ENCODE measurements around the gene STK32B. TPM values are rescaled to one million over a fixed set of nuclear protein-coding genes. Genes with fewer than 3 reads are reported as not detected.
"Not testable (repeated sequence)": the region's sequence is repeated elsewhere in the genome, so short reads cannot be mapped to it uniquely, and the experiment has no call there.

Gene STK32B
- 1 to 10 TPM in 1 of 2 donors, under 1 TPM in 1; 0.90 to 1.9 TPM for total RNA-seq
- polyA plus RNA-seq (ENCODE audit: insufficient read length in 6 of 6): 1 to 10 TPM; 2.8 to 5.1 (median 3.8) TPM
- long read RNA-seq, donor 1: 0 reads
- long read RNA-seq, donor 2: 0 reads
- long read RNA-seq, donor 3, partial matches to known transcripts: 0 of 1 reads
- long read RNA-seq, donor 3, other reads (novel, unspliced or antisense): 0 of 1 reads
- long read RNA-seq, donor 4: 0 reads
- long read RNA-seq, donor 5: 0 reads
- long read RNA-seq, donor 6: 0 reads
- long read RNA-seq, donor 7: 0 reads
- long read RNA-seq, donor 8, partial matches to known transcripts: 0 of 1 reads
- long read RNA-seq, donor 8, other reads (novel, unspliced or antisense): 0 of 1 reads
- long read RNA-seq, donor 9: 0 reads
- long read RNA-seq, donor 10, partial matches to known transcripts: 0 of 1 reads
- long read RNA-seq, donor 10, other reads (novel, unspliced or antisense): 0 of 1 reads
- long read RNA-seq, donor 11, transcript STK32B-201 (12 exons, 3,582 nt): major isoform, 5 of 6 reads
- long read RNA-seq, donor 11, partial matches to known transcripts: 0 of 6 reads
- long read RNA-seq, donor 11, other reads (novel, unspliced or antisense): 0 of 6 reads
- long read RNA-seq, donor 12: 0 reads

DNA sequence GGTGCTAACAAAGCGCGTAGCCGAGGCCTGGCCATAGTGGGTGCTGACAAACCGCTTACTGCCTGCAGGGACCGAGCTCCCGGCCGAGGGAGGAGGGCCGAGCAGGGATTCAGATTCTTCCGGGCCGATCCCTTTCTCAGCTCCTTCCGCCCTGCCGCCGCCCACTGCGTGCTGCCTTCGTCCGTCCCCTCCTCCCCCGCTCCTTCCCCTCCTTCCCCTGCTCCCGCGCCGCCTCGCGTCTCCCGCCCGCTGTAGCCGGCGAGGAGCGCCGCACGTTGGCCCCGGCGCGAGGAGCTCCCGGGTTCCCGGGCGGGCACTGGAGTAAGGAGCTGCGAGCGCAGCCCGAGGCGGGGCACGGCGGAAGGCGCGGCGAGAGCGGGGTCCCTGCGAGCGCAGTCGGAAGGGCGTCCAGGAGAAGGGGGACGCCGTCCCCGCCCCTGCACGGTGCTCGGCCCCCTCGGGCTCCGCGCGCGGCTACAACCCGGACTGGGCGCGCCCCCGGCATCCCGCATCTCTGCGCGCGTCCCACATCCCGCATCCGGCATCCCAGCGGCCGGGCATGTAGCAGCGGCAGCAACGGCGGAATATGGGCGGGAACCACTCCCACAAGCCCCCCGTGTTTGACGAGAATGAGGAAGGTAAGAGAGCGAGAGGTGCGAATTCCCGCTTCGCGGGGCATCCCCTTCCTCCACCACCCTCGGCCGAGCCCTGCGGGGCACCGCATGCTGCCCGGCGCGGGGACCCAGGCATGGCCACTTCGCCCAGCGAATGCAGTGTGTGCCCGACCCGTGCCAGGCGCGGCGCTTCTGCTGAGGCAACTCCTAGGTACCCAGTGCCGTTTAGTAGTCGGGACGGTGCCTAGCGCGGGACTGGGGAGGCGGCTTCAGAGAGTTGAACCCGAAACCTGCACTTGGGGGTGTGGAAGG, at the start of gene STK32B:
Gene STK32B, plus strand, starts transcription at position 203 of the 926 bp plus-strand sequence.
- peak in 3 of 4 donors; percentile 70 to 88 (median 71) for DNase-seq

DNA sequence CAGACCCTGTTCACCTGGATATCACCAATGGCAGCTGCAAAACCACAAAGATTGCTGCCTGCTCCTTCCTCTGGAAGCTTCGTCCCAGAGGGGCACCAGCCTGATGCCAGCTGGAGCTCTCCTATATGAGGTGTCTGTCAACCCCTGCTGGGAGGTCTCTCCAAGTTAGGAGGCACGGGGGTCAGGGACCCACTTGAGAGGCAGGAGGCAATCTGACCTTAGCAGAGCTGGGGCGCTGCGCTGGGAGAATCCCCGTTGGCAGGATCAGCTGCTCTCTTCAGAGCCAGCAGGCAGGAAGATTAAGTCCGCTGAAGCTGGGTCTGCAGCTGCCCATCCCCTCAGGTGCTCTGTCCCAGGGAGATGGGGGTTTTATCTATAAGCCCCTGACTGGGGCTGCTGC, 49.6 kb upstream of the STK32B start:
- peaks cover 0 to 37% of the 10 kb centered on the region in 2 donors for H3K27me3 ChIP-seq
- DNase-seq; intact Hi-C loops (cut with DNase I); H3K4me3 ChIP-seq; H3K4me1 ChIP-seq; H3K36me3 ChIP-seq; H3K27ac ChIP-seq; H3K9me3 ChIP-seq; ATAC-seq: not testable (repeated sequence)

More for the DNA sequence above, at the start of gene STK32B:
- TF ChIP-seq, protein P1, sequence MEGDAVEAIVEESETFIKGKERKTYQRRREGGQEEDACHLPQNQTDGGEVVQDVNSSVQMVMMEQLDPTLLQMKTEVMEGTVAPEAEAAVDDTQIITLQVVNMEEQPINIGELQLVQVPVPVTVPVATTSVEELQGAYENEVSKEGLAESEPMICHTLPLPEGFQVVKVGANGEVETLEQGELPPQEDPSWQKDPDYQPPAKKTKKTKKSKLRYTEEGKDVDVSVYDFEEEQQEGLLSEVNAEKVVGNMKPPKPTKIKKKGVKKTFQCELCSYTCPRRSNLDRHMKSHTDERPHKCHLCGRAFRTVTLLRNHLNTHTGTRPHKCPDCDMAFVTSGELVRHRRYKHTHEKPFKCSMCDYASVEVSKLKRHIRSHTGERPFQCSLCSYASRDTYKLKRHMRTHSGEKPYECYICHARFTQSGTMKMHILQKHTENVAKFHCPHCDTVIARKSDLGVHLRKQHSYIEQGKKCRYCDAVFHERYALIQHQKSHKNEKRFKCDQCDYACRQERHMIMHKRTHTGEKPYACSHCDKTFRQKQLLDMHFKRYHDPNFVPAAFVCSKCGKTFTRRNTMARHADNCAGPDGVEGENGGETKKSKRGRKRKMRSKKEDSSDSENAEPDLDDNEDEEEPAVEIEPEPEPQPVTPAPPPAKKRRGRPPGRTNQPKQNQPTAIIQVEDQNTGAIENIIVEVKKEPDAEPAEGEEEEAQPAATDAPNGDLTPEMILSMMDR (IDR thresholded peaks at IDR 0.05): no peak
- Histone ChIP-seq H3K4me3 (peak within 1 kb of the TSS; percentile 27 to 50), H3K27me3 (peaks cover 0 to 39% of the 10 kb centered on the region in 2 donors), H3K36me3 (no peaks in the 10 kb centered on the region), H3K27ac (no peak within 1 kb of the TSS), H3K9me3 (no peaks in the 10 kb centered on the region), H3K4me1 (peaks cover 0 to 21% of the 10 kb centered on the region in 2 donors)
- peak; percentile 86 for ATAC-seq
- intact Hi-C loops (cut with DNase I): no loop called here

DNA sequence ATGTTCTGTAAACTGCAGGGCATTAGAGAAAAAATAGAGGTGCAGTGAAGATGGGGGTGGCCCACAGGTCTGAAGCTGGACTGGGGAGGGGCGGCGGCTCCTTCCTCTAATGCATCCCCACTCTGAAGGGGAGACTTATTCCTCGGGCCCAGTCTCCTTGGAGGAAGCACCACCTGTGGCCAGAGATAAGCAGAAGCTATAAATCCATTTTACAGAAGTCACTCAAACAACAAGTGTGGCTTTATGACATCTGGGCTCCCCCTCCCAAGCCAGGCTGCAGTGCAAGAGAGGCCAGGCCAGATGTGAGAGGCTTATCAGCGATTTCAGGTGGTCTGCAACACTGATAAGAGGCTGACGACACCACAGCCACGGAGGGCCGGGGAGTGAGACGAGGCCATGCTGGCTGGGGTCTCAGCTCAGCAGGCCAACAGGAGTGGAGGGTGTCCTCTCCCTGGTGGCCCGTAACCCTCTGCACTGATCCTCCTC, 47.9 kb upstream of the STK32B start:
- intact Hi-C loops (cut with DNase I): no loop called here
- ATAC-seq (no peak), DNase-seq (no peak)
- H3K9me3 ChIP-seq: no peaks in the 10 kb centered on the region
- no peaks in the 10 kb centered on the region for H3K36me3 ChIP-seq
- no peak overlapping the region for H3K27ac ChIP-seq
- TF ChIP-seq, protein P1 (IDR thresholded peaks at IDR 0.05): no peak
- H3K27me3 ChIP-seq: peaks cover 0 to 37% of the 10 kb centered on the region in 2 donors
- H3K4me3 ChIP-seq: no peak overlapping the region
- no peaks in the 10 kb centered on the region for H3K4me1 ChIP-seq

DNA sequence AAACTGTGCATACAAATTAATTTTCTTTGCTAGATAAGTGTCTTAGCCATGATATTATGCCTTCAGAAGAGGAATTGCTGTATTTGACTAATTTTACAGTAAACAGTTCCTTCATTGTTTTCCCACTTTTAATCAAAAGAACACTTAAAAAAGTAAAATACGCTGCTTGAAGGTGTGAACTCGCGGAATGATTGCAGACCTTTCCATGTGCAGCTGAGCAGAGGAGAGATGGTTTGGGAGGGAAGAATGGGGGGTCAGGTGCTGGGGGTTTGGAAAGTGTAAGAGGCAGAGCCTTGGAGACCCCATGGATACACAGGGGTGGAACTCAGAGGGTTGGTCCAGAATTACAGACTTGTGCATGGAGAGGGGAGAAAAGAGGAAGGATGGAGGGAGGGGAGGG, 47.4 kb upstream of the STK32B start:
- no peaks in the 10 kb centered on the region for H3K4me1 ChIP-seq
- H3K27me3 ChIP-seq: peaks cover 0 to 37% of the 10 kb centered on the region in 2 donors
- no peak overlapping the region for H3K27ac ChIP-seq
- no peak overlapping the region for H3K4me3 ChIP-seq
- no peaks in the 10 kb centered on the region for H3K36me3 ChIP-seq
- no peaks in the 10 kb centered on the region for H3K9me3 ChIP-seq
- DNase-seq (no peak), ATAC-seq (no peak)
- intact Hi-C loops (cut with DNase I): no loop called here
- TF ChIP-seq, protein P1 (IDR thresholded peaks at IDR 0.05): no peak

DNA sequence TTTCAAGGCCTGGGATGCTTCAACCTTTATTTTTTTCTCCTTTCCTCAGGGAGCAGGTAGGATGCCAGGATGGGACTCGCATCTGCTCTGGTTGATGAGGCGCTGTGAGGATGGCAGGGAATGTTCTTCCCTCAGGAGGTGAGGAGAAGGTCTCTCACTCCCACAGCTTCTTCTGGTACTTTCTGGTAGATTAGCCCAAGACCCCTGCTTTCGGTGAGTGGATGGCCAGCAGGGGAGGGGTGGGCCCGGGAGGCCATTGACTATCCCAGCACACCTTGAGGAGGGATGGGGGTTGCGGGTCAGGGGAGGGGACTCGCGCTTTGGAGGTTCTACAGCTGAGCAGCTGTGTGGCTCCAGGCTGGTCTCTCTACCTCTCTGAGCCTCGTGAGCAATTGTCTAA, 46.8 kb upstream of the STK32B start:
- intact Hi-C loops (cut with DNase I): no loop called here
- no peak for ATAC-seq

DNA sequence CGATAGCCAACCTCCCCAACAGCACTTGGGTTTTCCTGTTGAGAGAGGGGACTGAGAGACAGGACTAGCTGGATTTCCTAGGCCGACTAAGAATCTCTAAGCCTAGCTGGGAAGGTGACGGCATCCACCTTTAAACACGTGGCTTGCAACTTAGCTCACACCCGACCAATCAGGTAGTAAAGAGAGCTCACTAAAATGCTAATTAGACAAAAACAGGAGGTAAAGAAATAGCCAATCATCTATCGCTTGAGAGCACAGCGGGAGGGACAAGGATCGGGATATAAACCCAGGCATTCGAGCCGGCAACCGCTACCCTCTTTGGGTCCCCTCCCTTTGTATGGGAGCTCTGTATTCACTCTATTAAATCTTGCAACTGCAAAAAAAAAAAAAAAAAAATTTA, 44.3 kb upstream of the STK32B start:
- DNase-seq; H3K4me3 ChIP-seq; intact Hi-C loops (cut with DNase I); ATAC-seq; H3K27ac ChIP-seq; H3K9me3 ChIP-seq; H3K4me1 ChIP-seq; H3K36me3 ChIP-seq: not testable (repeated sequence)
- peaks cover 0 to 33% of the 10 kb centered on the region in 2 donors for H3K27me3 ChIP-seq

More for the DNA sequence above, 46.8 kb upstream of the STK32B start:
- Histone ChIP-seq H3K4me1 (no peaks in the 10 kb centered on the region), H3K9me3 (no peaks in the 10 kb centered on the region), H3K36me3 (no peaks in the 10 kb centered on the region), H3K27ac (no peak overlapping the region), H3K27me3 (peaks cover 0 to 37% of the 10 kb centered on the region in 2 donors), H3K4me3 (no peak overlapping the region)
- DNase-seq: no peak
- TF ChIP-seq, protein P1 (IDR thresholded peaks at IDR 0.05): no peak

All from left lung (tissue), 14 donors.